ENCODE measurements around the gene FUT9. TPM values are rescaled to one million over a fixed set of nuclear protein-coding genes. Genes with fewer than 3 reads are reported as not detected.

The FUT9 gene
- total and polyA plus RNA-seq, 2 of the 8 experiments (the other 6 are each of a cell fraction or from before 2014, with no cell fraction given) = 0.85 to 4.9 TPM

DNA sequence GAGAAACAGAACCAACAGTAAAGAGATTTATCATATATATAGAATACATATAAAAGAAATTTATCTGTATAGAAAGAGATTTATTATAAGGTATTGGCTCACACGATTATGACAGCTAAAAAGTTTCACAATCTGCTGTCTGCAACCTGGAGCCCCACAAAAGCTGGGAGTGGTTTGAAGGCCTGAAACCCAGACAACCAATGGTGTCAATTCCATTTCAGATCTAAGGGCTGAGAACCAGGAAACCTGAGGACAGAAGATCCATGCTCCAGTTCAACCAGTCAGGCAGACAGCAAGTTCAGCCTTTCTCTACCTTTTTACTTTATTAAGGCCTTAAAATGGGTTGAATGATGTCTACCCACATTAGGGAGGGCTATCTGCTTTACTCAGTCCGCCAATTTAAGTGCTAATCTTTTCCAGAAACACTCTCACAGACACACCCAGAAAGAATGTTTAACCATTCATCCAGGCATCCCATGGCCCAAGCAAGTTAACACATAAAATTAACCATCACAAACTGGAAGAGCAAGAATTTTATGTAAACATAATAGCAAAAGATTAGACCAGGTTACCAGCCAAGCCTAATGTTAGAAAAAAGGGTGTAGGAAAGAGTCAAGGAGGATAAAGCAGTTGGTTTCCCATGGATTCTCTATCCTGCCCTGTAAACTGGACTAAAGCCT lies 170.9 kb downstream of the FUT9 start (continued):
- TF ChIP-seq CTBP2 (IDR thresholded peaks at IDR 0.05; ENCODE audit: borderline replicate concordance, insufficient read depth, insufficient read length, low read length) (no peak), E2F6 (IDR thresholded peaks at IDR 0.05) (no peak), SIRT6 (IDR thresholded peaks at IDR 0.05; ENCODE audit: low read length) (no peak), JUN (IDR thresholded peaks at IDR 0.05; ENCODE audit: low read depth, low read length) (no peak), POLR2AphosphoS5 (IDR thresholded peaks at IDR 0.05; ENCODE audit: low read depth, low read length) (no peak)
